Measurements from ENCODE around the gene ZFAND3. TPM values are rescaled to one million over a fixed set of nuclear protein-coding genes. Genes with fewer than 3 reads are reported as not detected.

The ZFAND3 gene
- total and polyA plus RNA-seq, 4 donors: 24.5 to 152 (median 81.6) TPM

DNA sequence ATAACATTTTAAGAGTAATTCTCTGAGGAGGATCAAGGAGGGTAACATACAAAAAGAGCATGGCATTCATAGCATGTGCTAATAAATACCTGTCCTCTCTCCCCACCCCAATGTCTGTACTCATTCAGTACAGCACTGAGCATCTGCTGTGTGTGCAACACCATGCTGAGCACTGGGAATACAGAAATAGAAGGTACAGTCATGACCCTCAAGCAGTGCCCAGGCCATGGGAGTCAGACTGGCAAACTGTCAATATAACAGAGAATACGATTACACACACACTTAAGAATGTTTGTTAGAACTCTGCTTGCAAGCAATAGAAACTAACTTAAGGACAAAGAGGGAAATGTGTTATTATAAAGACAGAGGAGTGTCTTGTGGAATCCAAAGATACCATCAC lies 24.7 kb upstream of the ZFAND3 start:
- H3K4me3 ChIP-seq (ENCODE audit: low read depth, low read length): no peak overlapping the region
- no CpG with 5 or more reads among the region's 1 CpG for WGBS (ENCODE audit: insufficient coverage)
- no peaks in the 10 kb centered on the region for H3K9me3 ChIP-seq (ENCODE audit: control insufficient read depth, insufficient read depth, low read length)
- H3K27ac ChIP-seq (ENCODE audit: low read depth, low read length): no peak overlapping the region
- H3K27me3 ChIP-seq (ENCODE audit: control insufficient read depth, insufficient read depth, low read length): no peaks in the 10 kb centered on the region
- H3K36me3 ChIP-seq (ENCODE audit: control insufficient read depth, insufficient read depth, low read length): no peaks in the 10 kb centered on the region
- peaks cover 10% of the 10 kb centered on the region for H3K4me1 ChIP-seq (ENCODE audit: control insufficient read depth, insufficient read depth, low read length)
- no peak for DNase-seq (ENCODE audit: low read depth in 4 of 6, low spot score in 6 of 6)

DNA sequence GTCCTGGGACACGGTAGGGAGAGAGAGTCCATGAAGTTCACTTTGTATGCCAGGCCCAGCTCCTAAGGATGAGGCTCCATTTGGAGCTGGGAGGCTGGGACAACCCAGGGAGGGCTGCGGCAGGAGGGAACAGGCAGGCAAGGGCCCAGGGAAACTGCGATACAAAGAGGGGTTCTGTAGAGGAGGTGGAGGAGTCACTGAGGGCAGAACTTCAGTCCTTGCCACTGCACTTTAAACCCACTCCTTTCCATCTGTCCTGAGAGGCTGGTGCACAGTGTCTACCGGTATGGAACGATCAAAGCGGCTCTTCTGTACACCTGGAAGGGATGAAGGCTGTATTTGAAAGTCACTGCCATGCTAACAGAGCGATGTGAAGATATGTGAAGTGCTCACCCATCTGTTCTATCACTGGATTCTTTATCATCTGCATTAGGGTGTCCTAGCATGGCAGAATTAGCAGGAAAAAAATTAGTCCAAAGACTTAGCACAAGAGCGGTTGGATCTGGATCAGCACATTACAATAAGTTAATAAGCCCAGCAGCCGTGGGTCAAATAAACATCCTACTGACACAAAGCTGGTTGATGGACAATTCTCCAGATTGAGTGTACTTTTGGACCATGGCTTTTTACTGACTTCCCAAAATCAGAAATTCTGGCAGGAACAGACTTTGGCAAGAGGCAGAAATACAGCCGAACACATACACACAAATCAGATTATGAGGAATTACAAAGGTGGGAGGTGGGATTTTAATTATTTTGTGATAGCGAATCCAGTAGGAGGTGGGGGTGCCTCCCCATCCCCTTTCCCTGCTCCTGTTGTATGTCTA lies 20.9 kb upstream of the ZFAND3 start:
- Histone ChIP-seq H3K27me3 (ENCODE audit: control insufficient read depth, insufficient read depth, low read length) (no peaks in the 10 kb centered on the region), H3K9me3 (ENCODE audit: control insufficient read depth, insufficient read depth, low read length) (no peaks in the 10 kb centered on the region), H3K27ac (ENCODE audit: low read depth, low read length) (no peak overlapping the region), H3K4me3 (ENCODE audit: low read depth, low read length) (no peak overlapping the region), H3K36me3 (ENCODE audit: control insufficient read depth, insufficient read depth, low read length) (no peaks in the 10 kb centered on the region), H3K4me1 (ENCODE audit: control insufficient read depth, insufficient read depth, low read length) (peaks cover 7% of the 10 kb centered on the region)
- WGBS (ENCODE audit: insufficient coverage): 83% methylated on average over 3 of the region's 11 CpGs
- DNase-seq (ENCODE audit: low read depth in 4 of 6, low spot score in 6 of 6): no peak

DNA sequence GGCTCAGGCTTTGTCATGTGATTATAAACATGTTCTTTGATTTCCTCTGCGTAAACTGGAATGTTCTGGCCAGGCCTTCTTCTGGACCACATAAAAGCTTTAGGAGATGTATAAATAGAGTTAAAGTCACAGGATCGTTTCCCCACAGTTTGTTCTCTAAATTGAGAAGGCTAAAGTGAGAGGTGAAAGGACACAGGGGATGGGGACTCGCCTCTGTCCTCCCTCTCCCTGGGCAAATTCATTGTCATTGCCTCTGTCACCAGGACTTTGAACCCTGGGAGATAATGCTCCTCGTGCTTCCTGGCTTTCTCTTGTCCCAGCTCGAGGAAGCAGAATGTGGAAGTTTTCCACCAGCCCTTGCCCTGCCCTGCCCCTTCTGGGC lies 20.3 kb upstream of the ZFAND3 start:
- H3K4me3 ChIP-seq (ENCODE audit: low read depth, low read length): no peak overlapping the region
- no peak for DNase-seq (ENCODE audit: low read depth in 4 of 6, low spot score in 6 of 6)
- H3K36me3 ChIP-seq (ENCODE audit: control insufficient read depth, insufficient read depth, low read length): no peaks in the 10 kb centered on the region
- no peak overlapping the region for H3K27ac ChIP-seq (ENCODE audit: low read depth, low read length)
- peaks cover 7% of the 10 kb centered on the region for H3K4me1 ChIP-seq (ENCODE audit: control insufficient read depth, insufficient read depth, low read length)
- H3K27me3 ChIP-seq (ENCODE audit: control insufficient read depth, insufficient read depth, low read length): no peaks in the 10 kb centered on the region
- H3K9me3 ChIP-seq (ENCODE audit: control insufficient read depth, insufficient read depth, low read length): no peaks in the 10 kb centered on the region
- WGBS (ENCODE audit: insufficient coverage): 71% methylated on average over 4 of the region's 5 CpGs

DNA sequence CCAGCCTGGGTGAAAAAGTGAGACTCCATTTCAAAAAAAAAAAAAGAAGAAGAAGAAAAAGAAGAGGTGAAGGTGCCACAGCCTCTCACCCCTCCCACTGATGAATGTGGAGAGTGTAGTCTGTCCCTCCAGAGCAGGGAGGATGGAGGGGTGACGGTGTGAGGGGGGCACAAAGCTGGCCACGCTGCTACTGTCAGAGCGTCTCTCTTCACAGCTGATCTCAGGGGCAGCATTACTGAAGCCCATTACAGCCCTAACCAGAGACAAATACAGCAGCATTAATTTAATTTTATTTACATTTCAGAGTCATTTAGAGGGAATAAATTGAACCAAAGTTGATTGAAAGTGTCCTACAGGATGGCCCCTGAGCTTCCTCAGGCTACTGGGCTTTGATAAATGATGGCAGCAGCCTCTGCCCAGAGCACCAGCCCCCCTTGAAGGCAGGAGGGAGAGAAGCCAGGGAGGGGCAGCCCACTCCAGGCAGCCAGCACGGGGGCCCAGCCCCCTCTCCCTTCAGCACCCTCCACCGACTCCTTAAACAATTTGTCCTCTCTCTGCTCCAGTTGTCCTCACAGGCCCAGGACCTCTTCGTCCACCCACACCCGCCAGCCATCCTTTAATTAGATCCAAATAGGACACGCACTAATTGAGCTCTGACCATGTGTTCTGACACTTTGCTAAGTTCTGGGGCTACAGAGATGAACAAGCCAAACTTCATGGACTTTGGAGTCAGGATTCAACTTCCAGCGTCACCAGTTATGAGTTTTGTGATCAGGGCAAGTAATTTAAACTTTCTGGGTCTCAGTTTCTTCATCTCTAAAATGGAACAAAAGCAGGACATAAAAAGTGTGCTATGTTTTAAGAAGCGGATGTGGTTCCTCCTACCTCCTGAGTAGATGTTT lies 18.6 kb upstream of the ZFAND3 start:
- WGBS (ENCODE audit: insufficient coverage): 59% methylated on average over 5 of the region's 10 CpGs
- peak in 1 of 6 donors; percentile 74 for DNase-seq (ENCODE audit: low read depth in 4 of 6, low spot score in 6 of 6)
- H3K4me1 ChIP-seq (ENCODE audit: control insufficient read depth, insufficient read depth, low read length): peaks cover 7% of the 10 kb centered on the region
- no peak overlapping the region for H3K4me3 ChIP-seq (ENCODE audit: low read depth, low read length)
- no peaks in the 10 kb centered on the region for H3K36me3 ChIP-seq (ENCODE audit: control insufficient read depth, insufficient read depth, low read length)
- H3K27me3 ChIP-seq (ENCODE audit: control insufficient read depth, insufficient read depth, low read length): no peaks in the 10 kb centered on the region
- H3K9me3 ChIP-seq (ENCODE audit: control insufficient read depth, insufficient read depth, low read length): no peaks in the 10 kb centered on the region
- H3K27ac ChIP-seq (ENCODE audit: low read depth, low read length): no peak overlapping the region

DNA sequence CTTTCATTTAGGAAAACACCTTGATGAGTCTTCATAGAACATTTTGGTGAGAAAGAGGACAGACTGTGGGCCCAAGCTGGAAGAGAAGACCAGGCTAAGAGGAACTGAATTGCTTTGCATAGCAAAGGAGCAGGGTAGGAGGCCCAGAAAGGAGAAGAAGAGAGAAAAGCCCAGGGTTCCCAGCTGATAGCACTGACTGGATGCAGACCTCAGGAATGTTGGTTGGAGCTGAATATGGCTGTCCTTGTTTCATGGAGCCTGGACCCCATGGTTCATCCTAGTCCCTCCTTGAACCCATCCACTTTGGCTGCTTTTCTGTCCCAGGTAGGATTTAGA lies 18.0 kb upstream of the ZFAND3 start:
- Histone ChIP-seq H3K27me3 (ENCODE audit: control insufficient read depth, insufficient read depth, low read length) (no peaks in the 10 kb centered on the region), H3K4me1 (ENCODE audit: control insufficient read depth, insufficient read depth, low read length) (peaks cover 7% of the 10 kb centered on the region), H3K4me3 (ENCODE audit: low read depth, low read length) (no peak overlapping the region), H3K36me3 (ENCODE audit: control insufficient read depth, insufficient read depth, low read length) (no peaks in the 10 kb centered on the region), H3K9me3 (ENCODE audit: control insufficient read depth, insufficient read depth, low read length) (no peaks in the 10 kb centered on the region), H3K27ac (ENCODE audit: low read depth, low read length) (no peak overlapping the region)
- no peak for DNase-seq (ENCODE audit: low read depth in 4 of 6, low spot score in 6 of 6)

DNA sequence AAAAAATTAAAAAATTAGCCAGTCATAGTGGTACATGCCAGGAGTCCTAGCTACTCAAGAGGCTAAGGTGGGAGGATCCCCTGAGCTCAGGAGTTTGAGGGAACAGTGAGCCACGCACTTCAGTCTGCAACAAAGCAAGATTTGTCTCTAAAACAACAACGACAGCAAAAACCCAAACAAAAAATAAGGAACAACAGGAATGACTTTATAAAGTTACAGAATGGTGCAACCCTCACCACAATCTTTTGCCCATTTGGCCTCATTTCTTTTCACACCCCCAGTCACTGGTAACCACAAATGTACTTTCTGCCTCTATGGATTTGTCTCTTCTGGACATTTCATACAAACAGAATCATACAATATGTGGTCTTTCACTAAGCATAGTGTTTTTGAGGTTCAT lies 16.7 kb upstream of the ZFAND3 start:
- H3K4me3 ChIP-seq (ENCODE audit: low read depth, low read length): no peak overlapping the region
- no peaks in the 10 kb centered on the region for H3K36me3 ChIP-seq (ENCODE audit: control insufficient read depth, insufficient read depth, low read length)
- 83% methylated on average over 1 of the region's 2 CpGs for WGBS (ENCODE audit: insufficient coverage)
- no peaks in the 10 kb centered on the region for H3K9me3 ChIP-seq (ENCODE audit: control insufficient read depth, insufficient read depth, low read length)
- H3K27ac ChIP-seq (ENCODE audit: low read depth, low read length): no peak overlapping the region
- DNase-seq (ENCODE audit: low read depth in 4 of 6, low spot score in 6 of 6): no peak
- H3K27me3 ChIP-seq (ENCODE audit: control insufficient read depth, insufficient read depth, low read length): no peaks in the 10 kb centered on the region
- H3K4me1 ChIP-seq (ENCODE audit: control insufficient read depth, insufficient read depth, low read length): peaks cover 10% of the 10 kb centered on the region

DNA sequence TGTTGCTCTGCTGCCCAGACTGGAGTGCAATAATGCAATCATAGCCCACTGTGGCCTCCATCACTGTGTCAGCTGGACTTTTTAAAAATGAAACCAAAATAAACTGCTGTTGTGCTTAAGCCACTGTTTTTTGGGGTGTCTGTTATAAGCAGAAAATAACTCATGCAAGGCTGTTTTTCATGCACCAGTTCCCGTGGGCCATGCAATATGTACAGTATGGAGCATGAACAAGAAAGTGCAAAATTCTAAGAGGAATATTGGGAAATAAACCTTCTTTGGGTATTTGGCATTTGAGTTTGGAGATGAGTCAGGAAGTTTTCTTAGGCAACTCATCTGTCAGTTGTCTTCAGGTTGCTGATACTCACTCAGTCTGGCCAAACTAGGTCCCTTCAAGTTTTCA lies 14.9 kb upstream of the ZFAND3 start:
- Histone ChIP-seq H3K27me3 (ENCODE audit: control insufficient read depth, insufficient read depth, low read length) (no peaks in the 10 kb centered on the region), H3K27ac (ENCODE audit: low read depth, low read length) (no peak overlapping the region), H3K4me1 (ENCODE audit: control insufficient read depth, insufficient read depth, low read length) (peaks cover 15% of the 10 kb centered on the region), H3K4me3 (ENCODE audit: low read depth, low read length) (no peak overlapping the region), H3K9me3 (ENCODE audit: control insufficient read depth, insufficient read depth, low read length) (no peaks in the 10 kb centered on the region), H3K36me3 (ENCODE audit: control insufficient read depth, insufficient read depth, low read length) (no peaks in the 10 kb centered on the region)
- DNase-seq (ENCODE audit: low read depth in 4 of 6, low spot score in 6 of 6): no peak
- no CpG with 5 or more reads among the region's 1 CpG for WGBS (ENCODE audit: insufficient coverage)

DNA sequence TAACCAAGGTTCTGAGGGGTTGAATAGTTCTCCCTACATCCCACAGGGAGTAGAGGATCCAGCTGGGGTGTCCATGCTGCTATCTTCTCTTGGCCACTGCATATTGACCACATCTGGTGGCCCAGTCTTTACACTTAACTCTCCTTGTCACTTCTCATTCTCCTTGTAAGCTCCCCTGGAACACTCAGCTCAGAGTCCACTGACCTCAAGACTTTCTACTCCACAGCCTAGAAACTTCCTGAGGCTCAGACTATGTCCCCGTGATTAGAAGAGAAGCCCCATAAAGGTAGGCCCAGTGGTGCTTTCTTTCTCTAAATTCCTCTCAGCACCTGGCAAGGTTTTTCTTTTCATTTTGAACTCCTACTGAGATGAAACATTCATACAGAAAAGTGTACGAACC lies 13.3 kb upstream of the ZFAND3 start:
- no peak overlapping the region for H3K27ac ChIP-seq (ENCODE audit: low read depth, low read length)

DNA sequence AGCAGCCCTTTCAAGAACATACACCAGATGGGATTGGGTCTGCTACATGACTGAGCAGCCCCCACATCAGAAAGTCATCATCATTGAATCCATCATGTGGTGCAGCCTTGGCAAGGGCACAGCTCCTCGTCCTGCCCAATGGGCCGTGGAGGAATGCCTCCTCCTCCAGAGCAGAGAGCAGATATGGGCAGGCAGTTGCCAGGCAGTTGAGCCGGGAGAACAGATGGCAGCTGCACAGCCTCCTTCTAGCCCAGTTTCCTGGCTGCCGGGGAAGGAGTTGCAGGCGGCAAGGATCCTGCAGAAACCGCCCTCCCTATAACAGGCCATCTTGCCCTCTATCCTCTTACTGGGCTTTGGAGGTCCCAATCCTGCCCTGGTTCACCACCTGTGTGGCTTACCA lies 11.9 kb upstream of the ZFAND3 start:
- no peaks in the 10 kb centered on the region for H3K27me3 ChIP-seq (ENCODE audit: control insufficient read depth, insufficient read depth, low read length)
- peaks cover 9% of the 10 kb centered on the region for H3K4me1 ChIP-seq (ENCODE audit: control insufficient read depth, insufficient read depth, low read length)
- H3K27ac ChIP-seq (ENCODE audit: low read depth, low read length): no peak overlapping the region
- H3K9me3 ChIP-seq (ENCODE audit: control insufficient read depth, insufficient read depth, low read length): no peaks in the 10 kb centered on the region
- no peaks in the 10 kb centered on the region for H3K36me3 ChIP-seq (ENCODE audit: control insufficient read depth, insufficient read depth, low read length)
- WGBS (ENCODE audit: insufficient coverage): 23% methylated on average over 6 of the region's 6 CpGs
- DNase-seq (ENCODE audit: low read depth in 4 of 6, low spot score in 6 of 6): peak in 2 of 6 donors; percentile 93 to 94
- no peak overlapping the region for H3K4me3 ChIP-seq (ENCODE audit: low read depth, low read length)

More for the DNA sequence above, 13.3 kb upstream of the ZFAND3 start:
- H3K4me3 ChIP-seq (ENCODE audit: low read depth, low read length): no peak overlapping the region
- WGBS (ENCODE audit: insufficient coverage): 93% methylated on average over 2 of the region's 2 CpGs
- H3K36me3 ChIP-seq (ENCODE audit: control insufficient read depth, insufficient read depth, low read length): no peaks in the 10 kb centered on the region
- no peaks in the 10 kb centered on the region for H3K9me3 ChIP-seq (ENCODE audit: control insufficient read depth, insufficient read depth, low read length)
- no peaks in the 10 kb centered on the region for H3K27me3 ChIP-seq (ENCODE audit: control insufficient read depth, insufficient read depth, low read length)
- H3K4me1 ChIP-seq (ENCODE audit: control insufficient read depth, insufficient read depth, low read length): peaks cover 9% of the 10 kb centered on the region
- DNase-seq (ENCODE audit: low read depth in 4 of 6, low spot score in 6 of 6): no peak

DNA sequence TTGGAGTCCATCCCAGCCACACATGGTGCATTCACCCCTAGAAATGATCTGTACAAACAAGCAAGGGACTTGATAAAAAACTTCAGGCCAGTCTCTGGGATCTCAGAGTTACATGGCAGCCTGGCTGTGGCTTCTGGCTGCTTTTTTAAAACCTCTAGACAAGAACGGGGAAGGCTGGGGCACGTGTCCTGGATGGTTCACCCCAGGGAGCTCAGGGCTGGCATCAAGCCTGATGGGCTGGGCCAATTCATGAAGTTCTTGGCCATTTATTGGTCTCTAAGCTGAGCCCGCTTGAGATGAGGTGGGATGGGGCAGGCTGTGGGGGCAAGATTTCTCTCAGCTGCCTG lies 10.4 kb upstream of the ZFAND3 start:
- peak in 2 of 6 donors; percentile 42 to 45 for DNase-seq (ENCODE audit: low read depth in 4 of 6, low spot score in 6 of 6)
- Histone ChIP-seq H3K36me3 (ENCODE audit: control insufficient read depth, insufficient read depth, low read length) (no peaks in the 10 kb centered on the region), H3K27ac (ENCODE audit: low read depth, low read length) (no peak overlapping the region), H3K27me3 (ENCODE audit: control insufficient read depth, insufficient read depth, low read length) (no peaks in the 10 kb centered on the region), H3K9me3 (ENCODE audit: control insufficient read depth, insufficient read depth, low read length) (no peaks in the 10 kb centered on the region), H3K4me1 (ENCODE audit: control insufficient read depth, insufficient read depth, low read length) (peaks cover 9% of the 10 kb centered on the region), H3K4me3 (ENCODE audit: low read depth, low read length) (no peak overlapping the region)
- 24% methylated on average over 2 of the region's 3 CpGs for WGBS (ENCODE audit: insufficient coverage)

Data from spinal cord (tissue), 10 donors.